Neural progenitor cell (in vitro differentiated cells): ENCODE data around the gene SLC25A22. TPM values are rescaled to one million over a fixed set of nuclear protein-coding genes. Genes with fewer than 3 reads are reported as not detected.

Experiments
- DNase-seq: peaks from one replicate; pipeline ENCODE4 v3.0.0-alpha.2; 2016; ENCODE audit warnings: low spot score
- H2AFZ ChIP-seq: fragments of 200-600 bp; sonication (generic); replicated peaks from 2 replicates; pipeline ENCODE4 v1.6.1; 2016; ENCODE audit warnings: antibody characterized with exemption
- H3F3A ChIP-seq: fragments of 200-600 bp; sonication (generic); 2 replicates; pipeline ENCODE4 v1.6.1; 2016; ENCODE audit warnings: antibody characterized with exemption, low read depth
- H3K27ac ChIP-seq: fragments of 200-600 bp; sonication (generic); 2 replicates; pipeline ENCODE4 v1.5.1; 2016; ENCODE audit warnings: mild to moderate bottlenecking
- H3K27me3 ChIP-seq: fragments of 200-600 bp; sonication (generic); 2 replicates; pipeline ENCODE4 v1.6.1; 2016; ENCODE audit warnings: mild to moderate bottlenecking, moderate library complexity
- H3K36me3 ChIP-seq: fragments of 200-600 bp; sonication (generic); 2 replicates; pipeline ENCODE4 v1.5.1; 2016
- H3K4me1 ChIP-seq: fragments of 200-600 bp; sonication (generic); 2 replicates; pipeline ENCODE4 v1.6.1; 2016; ENCODE audit warnings: mixed run types
- H3K4me2 ChIP-seq: fragments of 200-600 bp; sonication (generic); 2 replicates; pipeline ENCODE4 v1.6.1; 2016
- H3K4me3 ChIP-seq: fragments of 200-600 bp; sonication (generic); 2 replicates; pipeline ENCODE4 v1.5.1; 2016
- H3K79me2 ChIP-seq: fragments of 200-600 bp; sonication (generic); 2 replicates; pipeline ENCODE4 v1.6.1; 2016; ENCODE audit warnings: low read depth
- H3K9ac ChIP-seq: fragments of 200-600 bp; sonication (generic); 2 replicates; pipeline ENCODE4 v1.6.1; 2016
- H3K9me3 ChIP-seq: fragments of 200-600 bp; sonication (generic); 2 replicates; pipeline ENCODE4 v1.5.1; 2016; ENCODE audit warnings: low read depth
- H4K20me1 ChIP-seq: fragments of 200-600 bp; sonication (generic); 2 replicates; pipeline ENCODE4 v1.6.1; 2016; ENCODE audit warnings: low read depth
- H3K27ac Mint-ChIP-seq: 3 replicates; pipeline ENCODE4 v1.8.0; 2021; ENCODE audit warnings: mixed read lengths
- H3K27me3 Mint-ChIP-seq: 2 replicates; pipeline ENCODE4 v1.8.0; 2022; ENCODE audit warnings: low read depth, mild to moderate bottlenecking, inconsistent platforms, moderate library complexity, mixed read lengths; ENCODE audit not compliant: insufficient read depth
- H3K36me3 Mint-ChIP-seq: 3 replicates; pipeline ENCODE4 v1.8.0; 2021; ENCODE audit warnings: mixed read lengths
- H3K4me1 Mint-ChIP-seq: 3 replicates; pipeline ENCODE4 v1.8.0; 2021; ENCODE audit warnings: mixed read lengths
- H3K4me3 Mint-ChIP-seq: 3 replicates; pipeline ENCODE4 v1.8.0; 2021; ENCODE audit warnings: mild to moderate bottlenecking, moderate library complexity, mixed read lengths
- H3K9me3 Mint-ChIP-seq: 3 replicates; pipeline ENCODE4 v1.8.0; 2020; ENCODE audit warnings: mixed read lengths
- CTCF ChIP-seq: fragments of 200-600 bp; sonication (generic); IDR thresholded peaks from 2 replicates; pipeline ENCODE4 v1.5.1; 2017; ENCODE audit warnings: antibody characterized with exemption, mild to moderate bottlenecking
- EZH2 ChIP-seq: fragments of 200-600 bp; sonication (generic); IDR thresholded peaks from 2 replicates; pipeline ENCODE4 v1.6.1; 2017; ENCODE audit warnings: antibody characterized with exemption, mild to moderate bottlenecking, moderate library complexity
- EZH2phosphoT487 ChIP-seq: fragments of 200-600 bp; sonication (generic); IDR thresholded peaks from 2 replicates; pipeline ENCODE4 v1.6.1; 2017; ENCODE audit warnings: antibody characterized with exemption
- total RNA-seq: library from RNA; depleted of rRNA; stranded (reverse); fragments of >200 nt; gene quantifications from 2 replicates; pipeline ENCODE4 v1.2.3, GENCODE V29; 2015; ENCODE audit warnings: low replicate concordance

The SLC25A22 gene
- total RNA-seq, 1 donor from 2014 or later: 11.0 TPM

GRCh38 chr11:771617-772204 is 26.4 kb downstream of the SLC25A22 start:
- Mint-ChIP-seq H3K27me3 (no peaks in the 10 kb centered on the region), H3K4me1 (peaks cover 11% of the 10 kb centered on the region), H3K9me3 (no peaks in the 10 kb centered on the region), H3K4me3 (no peak overlapping the region), H3K27ac (no peak overlapping the region), H3K36me3 (peaks cover 5% of the 10 kb centered on the region)
- Histone ChIP-seq H4K20me1 (peaks cover 66% of the 10 kb centered on the region), H3K9me3 (no peaks in the 10 kb centered on the region), H3F3A (peaks cover 8% of the 10 kb centered on the region), H3K27ac (peak overlapping the region; percentile 53), H3K27me3 (no peaks in the 10 kb centered on the region), H3K4me1 (peaks cover 16% of the 10 kb centered on the region), H3K36me3 (no peaks in the 10 kb centered on the region), H2AFZ (no peak overlapping the region), H3K4me2 (no peak overlapping the region), H3K9ac (no peak overlapping the region), H3K4me3 (no peak overlapping the region), H3K79me2 (peaks cover 37% of the 10 kb centered on the region)
- peak; percentile 6 for DNase-seq
- TF ChIP-seq CTCF (no peak), EZH2phosphoT487 (no peak), EZH2 (no peak)

- no peaks in the 10 kb centered on the region for H3K36me3 ChIP-seq
- Mint-ChIP-seq H3K4me1 (peaks cover 5% of the 10 kb centered on the region), H3K36me3 (peaks cover 9% of the 10 kb centered on the region), H3K4me3 (no peak overlapping the region), H3K27me3 (no peaks in the 10 kb centered on the region), H3K27ac (no peak overlapping the region), H3K9me3 (no peaks in the 10 kb centered on the region)
- H2AFZ ChIP-seq: no peak overlapping the region
- H3K4me1 ChIP-seq: peaks cover 9% of the 10 kb centered on the region
- peaks cover 29% of the 10 kb centered on the region for H3K79me2 ChIP-seq
- H3K4me2 ChIP-seq: no peak overlapping the region
- H3K27me3 ChIP-seq: no peaks in the 10 kb centered on the region
- H4K20me1 ChIP-seq: peaks cover 59% of the 10 kb centered on the region
- H3F3A ChIP-seq: peaks cover 6% of the 10 kb centered on the region
- H3K27ac ChIP-seq: no peak overlapping the region
- H3K9me3 ChIP-seq: no peaks in the 10 kb centered on the region
- TF ChIP-seq EZH2phosphoT487 (no peak), CTCF (no peak), EZH2 (no peak)
- no peak overlapping the region for H3K4me3 ChIP-seq
- H3K9ac ChIP-seq: no peak overlapping the region
- peak; percentile 1 for DNase-seq
Measured at GRCh38 chr11:770642-771616, 27.2 kb downstream of the SLC25A22 start.

GRCh38 chr11:769887-770641 is 28.0 kb downstream of the SLC25A22 start:
- H3K9me3 Mint-ChIP-seq: no peaks in the 10 kb centered on the region
- H4K20me1 ChIP-seq: peaks cover 50% of the 10 kb centered on the region

More at GRCh38 chr11:769887-770641, 28.0 kb downstream of the SLC25A22 start:
- no peak overlapping the region for H3K4me3 ChIP-seq
- no peak for TF ChIP-seq CTCF
- TF ChIP-seq EZH2phosphoT487: no peak
- TF ChIP-seq EZH2: no peak
- no peak overlapping the region for H3K4me3 Mint-ChIP-seq
- peaks cover under 1% of the 10 kb centered on the region for H3K4me1 ChIP-seq
- H3K27ac ChIP-seq: no peak overlapping the region
- H3K27ac Mint-ChIP-seq: no peak overlapping the region
- H3K4me2 ChIP-seq: no peak overlapping the region
- peaks cover 20% of the 10 kb centered on the region for H3K79me2 ChIP-seq
- peaks cover 2% of the 10 kb centered on the region for H3K27me3 Mint-ChIP-seq
- no peak for DNase-seq
- no peaks in the 10 kb centered on the region for H3K4me1 Mint-ChIP-seq
- H2AFZ ChIP-seq: no peak overlapping the region
- no peaks in the 10 kb centered on the region for H3K36me3 ChIP-seq
- H3K36me3 Mint-ChIP-seq: peaks cover 7% of the 10 kb centered on the region
- no peaks in the 10 kb centered on the region for H3K9me3 ChIP-seq
- H3F3A ChIP-seq: peaks cover 8% of the 10 kb centered on the region
- H3K27me3 ChIP-seq: no peaks in the 10 kb centered on the region
- H3K9ac ChIP-seq: no peak overlapping the region
